Testis (tissue), 3 donors: ENCODE results near the gene NALCN. TPM values are rescaled to one million over a fixed set of nuclear protein-coding genes. Genes with fewer than 3 reads are reported as not detected.

Experiments used
- DNase-seq: peaks from one replicate; pipeline ENCODE4 v3.0.0-alpha.2; 2019
- H3K27ac ChIP-seq, 2 donors: fragments of 200-600 bp; sonication (generic); one replicate each; pipeline ENCODE4 v1.5.1; 2019
- H3K27me3 ChIP-seq: fragments of 200-600 bp; sonication (generic); one replicate; pipeline ENCODE4 v1.5.1; 2019
- H3K36me3 ChIP-seq: fragments of 200-600 bp; sonication (generic); one replicate; pipeline ENCODE4 v1.5.1; 2017; ENCODE audit warnings: low read depth; ENCODE audit errors: missing control alignments
- H3K4me1 ChIP-seq: fragments of 200-600 bp; sonication (generic); one replicate; pipeline ENCODE4 v1.5.1; 2019
- H3K4me3 ChIP-seq, 2 donors: fragments of 200-600 bp; sonication (generic); one replicate each; pipeline ENCODE4 v1.5.1; 2017 to 2019
- H3K9me3 ChIP-seq: fragments of 200-600 bp; sonication (generic); one replicate; pipeline ENCODE4 v1.5.1; 2017
- CTCF ChIP-seq, 3 experiments: fragments of 450-650 bp in 2 of 3; fragments of 200-600 bp in 1 of 3; sonication (generic) in 1 of 3; IDR thresholded peaks; one replicate each; pipeline ENCODE4 v1.5.1; 2016 to 2019; ENCODE audit warnings: antibody characterized with exemption in 3 of 3, mild to moderate bottlenecking in 2 of 3, moderate library complexity in 1 of 3
- POLR2A ChIP-seq: fragments of 450-650 bp; IDR thresholded peaks from one replicate; pipeline ENCODE4 v1.6.1; 2017; ENCODE audit warnings: antibody characterized with exemption, mild to moderate bottlenecking, moderate library complexity
- WGBS, 2 donors: methylation state at CpG; one replicate each; pipeline ENCODE4 v1.1.5; 2018; 5-methylcytosine and 5-hydroxymethylcytosine counted together
- intact Hi-C: fragments of 100-400 bp; cut with DNase I; formaldehyde crosslinking; loops from one replicate; pipeline ENCODE4 v1.15.1; 2023; ENCODE audit warnings: low total_unique reads
- polyA plus RNA-seq: library from polyadenylated mRNA; stranded (reverse); fragments of 350-450 nt; fragmentation: Illumina TruSeq; extraction: RNeasy Lipid Tissue Mini Kit (QIAGEN cat#74804); gene quantifications from one replicate; pipeline ENCODE4 v1.2.3, GENCODE V29; 2014; ENCODE audit warnings: low read depth, low replicate concordance; ENCODE audit not compliant: insufficient read depth
- total RNA-seq, 2 donors: library from RNA; depleted of rRNA; stranded (reverse); fragments of >200 nt; gene quantifications; one replicate each; pipeline ENCODE4 v1.2.3, GENCODE V29; 2016

Gene NALCN
- total and polyA plus RNA-seq, 3 donors from 2014 or later: 2.9 to 4.0 (median 3.2) TPM

GRCh38 chr13:101035119-101035620 lies 381.1 kb downstream of the NALCN start:
- no peak for DNase-seq
- TF ChIP-seq CTCF (IDR thresholded peaks at IDR 0.05) (no peak), POLR2A (no peak)

GRCh38 chr13:101026736-101027398 lies 389.4 kb downstream of the NALCN start:
- Histone ChIP-seq H3K27ac (no peak overlapping the region), H3K4me1 (no peaks in the 10 kb centered on the region), H3K27me3 (no peaks in the 10 kb centered on the region), H3K9me3 (no peaks in the 10 kb centered on the region), H3K36me3 (no peaks in the 10 kb centered on the region), H3K4me3 (no peak overlapping the region)
- intact Hi-C loops: no loop called here
- WGBS, 2 donors: 77 to 78% methylated on average over 4 of the region's 4 CpGs
- DNase-seq: no peak
- no peak for TF ChIP-seq POLR2A
- TF ChIP-seq CTCF (IDR thresholded peaks at IDR 0.05): no peak

More at GRCh38 chr13:101035119-101035620, 381.1 kb downstream of the NALCN start:
- Histone ChIP-seq H3K36me3 (no peaks in the 10 kb centered on the region), H3K4me3 (no peak overlapping the region), H3K27me3 (no peaks in the 10 kb centered on the region), H3K9me3 (no peaks in the 10 kb centered on the region), H3K27ac (no peak overlapping the region), H3K4me1 (no peaks in the 10 kb centered on the region)
- intact Hi-C loops: no loop called here
- 76 to 83% methylated on average over 6 of the region's 6 CpGs for WGBS, 2 donors

- H3K36me3 ChIP-seq: no peaks in the 10 kb centered on the region
- no peaks in the 10 kb centered on the region for H3K9me3 ChIP-seq
- WGBS, 2 donors: 57 to 65% methylated on average over 6 of the region's 6 CpGs
- no peak for DNase-seq
- no peaks in the 10 kb centered on the region for H3K4me1 ChIP-seq
- no peak overlapping the region for H3K4me3 ChIP-seq
- intact Hi-C loops: no loop called here
- TF ChIP-seq POLR2A: no peak
- TF ChIP-seq CTCF (IDR thresholded peaks at IDR 0.05): no peak
- no peaks in the 10 kb centered on the region for H3K27me3 ChIP-seq
- no peak overlapping the region for H3K27ac ChIP-seq
Measured at GRCh38 chr13:101026328-101026727, 390.0 kb downstream of the NALCN start.

- no peak for DNase-seq
- intact Hi-C loops: no loop called here
- H3K36me3 ChIP-seq: no peaks in the 10 kb centered on the region
- WGBS, 2 donors: 34 to 60% methylated on average over 4 to 8 of the region's 8 CpGs
- no peaks in the 10 kb centered on the region for H3K4me1 ChIP-seq
- no peaks in the 10 kb centered on the region for H3K27me3 ChIP-seq
- H3K9me3 ChIP-seq: no peaks in the 10 kb centered on the region
- no peak overlapping the region for H3K4me3 ChIP-seq
- TF ChIP-seq CTCF (IDR thresholded peaks at IDR 0.05): no peak
- TF ChIP-seq POLR2A: no peak
- no peak overlapping the region for H3K27ac ChIP-seq
Measured at GRCh38 chr13:101025925-101026324, 390.4 kb downstream of the NALCN start.

- no peak overlapping the region for H3K27ac ChIP-seq
- no peaks in the 10 kb centered on the region for H3K27me3 ChIP-seq
- TF ChIP-seq CTCF (IDR thresholded peaks at IDR 0.05): no peak
- TF ChIP-seq POLR2A: no peak
- H3K4me3 ChIP-seq: no peak overlapping the region
- no peak for DNase-seq
- H3K4me1 ChIP-seq: no peaks in the 10 kb centered on the region
- intact Hi-C loops: no loop called here
- 86 to 90% methylated on average over 6 to 9 of the region's 9 CpGs for WGBS, 2 donors
- no peaks in the 10 kb centered on the region for H3K9me3 ChIP-seq
- H3K36me3 ChIP-seq: no peaks in the 10 kb centered on the region
Measured at GRCh38 chr13:101025519-101025918, 390.8 kb downstream of the NALCN start.
